HG02588 (cell line): Measurements from ENCODE around the gene SSUH2.
A peak's percentile ranks its signal among the peaks of the same experiment; 100 is the strongest.

ENCODE experiments used
- ATAC-seq: cut with Tn5 transposase; IDR thresholded peaks from one replicate; pipeline ENCODE4 v1.9.1; 2021; ENCODE audit warnings: mild to moderate bottlenecking, moderate library complexity; ENCODE audit not compliant: unreplicated experiment

The SSUH2 gene

DNA sequence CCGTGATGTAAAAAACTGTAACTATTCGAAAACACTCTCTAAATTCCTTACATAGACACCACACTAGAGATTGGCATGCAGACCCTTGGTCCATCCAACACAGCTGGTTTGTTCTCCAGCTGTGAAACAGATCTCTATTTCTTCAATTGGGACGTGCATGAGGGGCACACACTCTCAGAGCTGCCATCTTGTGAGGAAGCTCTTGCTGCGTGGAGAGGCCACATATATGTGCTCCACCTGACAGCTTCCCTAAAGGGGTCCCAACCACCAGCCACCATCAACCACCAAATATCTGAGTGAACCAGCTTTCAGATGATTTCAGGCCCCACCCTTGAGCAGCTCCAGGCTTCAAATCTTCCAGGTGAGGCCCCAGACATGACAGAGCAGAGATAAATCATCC lies 25.6 kb downstream of the SSUH2 start:
- no peak for ATAC-seq

GRCh38 chr3:8617921-8618320 lies 26.7 kb downstream of the SSUH2 start:
- no peak for ATAC-seq

GRCh38 chr3:8610951-8611350 lies 33.6 kb downstream of the SSUH2 start:
- ATAC-seq: no peak

- no peak for ATAC-seq
Observed at GRCh38 chr3:8608791-8609467, 35.7 kb downstream of the SSUH2 start.

- no peak for ATAC-seq
Observed at GRCh38 chr3:8608041-8608790, 36.4 kb downstream of the SSUH2 start.

DNA sequence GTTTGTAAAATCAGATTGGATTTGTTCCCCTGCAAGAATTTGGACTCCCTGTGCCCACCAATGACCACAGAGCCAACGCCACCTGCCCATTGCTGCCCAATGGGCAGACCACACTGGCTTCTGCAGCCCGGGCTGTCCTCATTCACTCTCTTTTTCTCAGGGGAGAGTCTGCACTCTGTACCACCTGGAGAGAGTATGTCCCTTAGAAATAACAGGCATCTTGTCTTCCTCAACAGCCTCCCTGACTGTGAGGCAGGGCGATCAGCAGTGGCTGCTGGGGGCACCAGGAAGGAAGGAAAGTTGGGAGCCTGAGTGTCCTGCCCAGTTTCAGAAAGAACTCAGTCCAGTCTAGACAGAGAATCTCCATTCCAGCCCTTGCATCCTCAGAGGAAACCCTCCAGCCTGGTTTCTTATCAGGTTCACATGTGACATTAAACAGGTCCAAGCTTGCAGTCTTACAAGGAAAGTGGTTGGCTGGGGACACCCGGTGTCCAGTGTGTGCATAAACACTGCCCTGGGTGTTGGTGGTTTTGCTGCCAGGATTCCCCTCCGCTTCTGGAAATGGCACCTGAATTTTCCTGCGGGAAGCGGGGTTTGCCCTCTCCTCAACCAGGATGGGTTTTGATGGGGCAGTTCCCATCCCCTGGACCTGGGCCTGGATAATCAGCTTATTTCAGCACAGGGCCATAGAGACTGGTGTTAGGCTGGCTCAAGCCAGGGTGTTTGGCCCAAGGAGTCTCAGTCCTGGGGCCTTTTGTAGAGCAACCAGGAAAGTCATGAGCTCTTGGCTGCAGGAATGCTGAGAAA lies 37.2 kb downstream of the SSUH2 start:
- ATAC-seq: peak; percentile 57

GRCh38 chr3:8606701-8607231 lies 37.8 kb downstream of the SSUH2 start:
- ATAC-seq: no peak

DNA sequence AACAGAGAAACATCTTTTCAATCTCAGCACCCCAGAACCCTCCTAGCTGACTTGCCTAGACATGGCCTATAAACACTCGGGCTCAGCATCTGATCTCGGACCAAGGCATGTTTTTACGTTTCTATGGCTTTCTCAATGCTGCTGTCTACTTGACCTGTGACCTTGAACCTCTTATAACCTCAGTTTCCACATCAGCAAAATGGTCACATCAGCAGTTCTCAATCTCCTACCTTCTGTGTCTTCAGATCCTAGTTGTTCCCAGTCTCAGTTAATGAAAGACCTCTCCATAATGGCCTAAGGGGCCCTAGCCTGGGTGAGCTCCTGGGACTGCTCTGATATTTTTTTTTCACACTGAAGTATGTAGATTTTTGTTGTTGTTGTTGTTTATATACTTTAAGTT lies 39.6 kb downstream of the SSUH2 start:
- ATAC-seq: no peak

GRCh38 chr3:8604006-8604405 lies 40.6 kb downstream of the SSUH2 start:
- ATAC-seq: no peak

DNA sequence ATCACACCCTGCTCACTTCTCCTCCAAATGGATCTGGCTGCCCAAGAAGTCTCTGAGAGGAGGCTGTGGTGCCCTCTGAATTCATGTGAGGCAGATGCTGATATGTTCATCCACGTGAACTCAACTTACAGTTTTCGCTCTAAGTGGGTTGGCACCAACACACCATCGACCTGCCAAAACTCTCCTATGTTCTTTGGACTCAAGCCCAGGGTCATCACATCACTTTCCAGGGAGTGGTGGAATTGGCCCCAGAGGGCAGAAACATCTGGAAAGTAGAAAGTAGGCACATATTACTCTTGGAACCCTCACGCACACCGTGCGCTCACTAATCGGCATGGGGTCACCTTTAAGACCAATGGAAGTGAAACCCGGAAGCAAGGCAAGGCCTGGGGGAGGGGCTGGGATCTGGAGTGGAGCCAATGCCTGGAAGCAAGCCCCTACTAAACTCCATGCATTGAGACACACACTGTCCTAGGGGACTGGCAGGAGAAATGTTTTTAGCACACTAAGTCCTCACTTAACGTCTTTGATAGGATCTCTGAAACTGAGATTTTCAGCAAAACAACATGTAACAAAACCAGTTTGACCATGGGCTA lies 41.4 kb downstream of the SSUH2 start:
- no peak for ATAC-seq

- ATAC-seq: no peak
Observed at GRCh38 chr3:8600457-8600856, 44.1 kb downstream of the SSUH2 start.

DNA sequence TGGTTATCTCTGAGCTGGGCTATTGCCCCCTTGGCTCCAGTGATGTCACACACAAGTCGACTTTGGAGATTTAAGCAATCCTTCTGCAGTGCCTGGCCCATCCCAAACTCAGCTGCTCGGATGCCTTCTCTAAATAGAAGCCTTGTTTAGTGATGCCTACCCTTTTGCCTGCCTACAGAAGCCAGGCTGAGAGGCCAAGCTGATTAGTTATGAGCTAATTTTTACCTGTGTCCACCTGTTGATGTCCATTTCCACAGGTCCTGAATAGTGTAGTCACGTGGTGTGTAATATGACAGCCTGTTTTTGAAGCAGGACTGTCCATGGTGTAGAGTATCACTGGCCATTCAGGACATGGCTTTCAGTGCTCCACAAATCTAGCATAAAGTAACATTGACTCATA lies 45.5 kb downstream of the SSUH2 start:
- ATAC-seq: no peak

GRCh38 chr3:8597219-8597853 lies 47.3 kb downstream of the SSUH2 start:
- no peak for ATAC-seq

GRCh38 chr3:8596321-8597218 lies 48.0 kb downstream of the SSUH2 start:
- ATAC-seq: no peak

- ATAC-seq: no peak
Observed at GRCh38 chr3:8595695-8596115, 48.9 kb downstream of the SSUH2 start.

GRCh38 chr3:8595252-8595651 lies 49.3 kb downstream of the SSUH2 start:
- ATAC-seq: no peak

DNA sequence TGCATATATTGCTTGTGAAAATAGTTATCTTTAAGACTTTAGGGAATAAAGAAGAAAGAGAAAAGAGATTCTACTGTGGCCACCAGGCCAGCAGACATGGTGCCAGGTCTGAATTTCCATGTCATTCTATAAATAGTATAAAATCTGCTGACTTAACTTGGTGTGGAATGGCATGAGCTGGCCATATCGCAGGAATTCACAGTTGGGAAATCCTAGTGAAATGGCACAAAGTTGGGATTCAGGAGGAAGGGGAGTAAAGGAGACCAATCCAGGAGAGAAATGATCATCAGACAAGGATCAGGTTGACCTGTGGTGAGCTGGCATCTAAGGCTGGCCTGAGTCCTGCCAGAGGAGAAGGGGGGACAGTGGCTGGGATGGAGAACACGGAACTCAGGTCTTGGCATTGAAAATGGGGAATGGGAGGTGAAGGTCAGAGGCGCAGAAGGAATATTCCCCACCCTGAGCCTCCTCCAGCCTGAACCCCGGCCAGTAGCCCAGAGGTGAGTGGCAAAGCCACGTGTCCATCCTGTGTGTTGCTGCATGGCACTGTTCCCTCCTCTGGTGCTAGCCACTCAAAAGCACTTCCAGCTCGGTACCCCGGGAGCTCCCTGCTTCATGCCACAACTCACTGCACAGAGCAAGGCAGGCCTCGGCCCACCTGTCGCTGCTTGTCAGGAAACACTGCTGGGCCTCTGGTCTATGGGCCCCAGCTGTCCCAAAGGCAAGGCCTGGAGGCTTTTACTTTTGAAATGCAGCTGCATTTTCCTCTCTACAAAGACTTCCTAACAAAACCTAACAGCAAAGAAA lies 51.4 kb downstream of the SSUH2 start:
- no peak for ATAC-seq

DNA sequence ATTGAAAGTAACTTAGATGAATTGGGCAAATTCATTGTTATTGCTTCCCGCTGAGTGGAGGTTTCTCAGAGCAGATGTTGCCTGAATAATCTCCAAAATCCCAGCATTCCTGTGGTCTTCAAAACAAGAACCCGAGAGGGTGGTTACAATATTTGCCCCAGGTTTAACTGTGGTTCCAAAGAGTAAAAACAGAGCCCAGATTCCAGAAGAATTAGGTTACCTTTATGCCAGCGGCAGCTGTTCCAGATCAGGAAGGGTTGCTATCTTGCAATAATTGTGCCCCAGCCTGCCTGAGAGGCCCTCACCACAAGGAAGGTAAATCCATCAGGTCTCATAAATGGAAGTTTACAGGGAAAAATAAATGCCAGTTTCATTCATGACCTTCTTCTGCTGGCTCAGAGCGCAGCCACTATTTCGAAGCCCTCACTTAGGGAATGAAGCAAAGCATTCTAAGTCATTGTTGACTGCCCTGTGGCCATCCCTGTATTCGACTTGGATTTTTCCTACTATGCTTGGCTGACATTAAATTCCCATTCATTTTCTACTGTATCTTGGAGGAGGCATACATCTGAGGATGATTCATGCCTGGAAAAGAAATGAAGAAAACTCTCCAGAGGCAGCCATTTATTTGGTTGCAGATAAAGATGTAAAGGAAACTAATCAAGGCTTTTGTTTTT lies 54.6 kb downstream of the SSUH2 start:
- ATAC-seq: no peak
